Activated CD8-positive, alpha-beta memory T cell treated with anti-CD3 and anti-CD28 coated beads, Interleukin-2, amount 50 U/mL, for 24 hours (primary cell): Measurements from ENCODE around the gene ZNF594.
"Not testable (repeated sequence)": the region's sequence is repeated elsewhere in the genome, so short reads cannot be mapped to it uniquely, and the experiment has no call there.

ENCODE experiments used
- DNase-seq: peaks from one replicate; pipeline ENCODE4 v3.0.0-alpha.2; 2020; ENCODE audit errors: extremely low read depth

ZNF594 gene

GRCh38 chr17:5201011-5201410 is 9.3 kb upstream of the ZNF594 start:
- DNase-seq, result no peak

GRCh38 chr17:5200360-5200759 is 8.7 kb upstream of the ZNF594 start:
- DNase-seq, result no peak

- DNase-seq, result no peak
These were observed 6.8 kb upstream of the ZNF594 start for GRCh38 chr17:5198472-5198871.

GRCh38 chr17:5194346-5194745 is 2.7 kb upstream of the ZNF594 start:
- DNase-seq, result no peak

- peak; percentile 4 for DNase-seq
These were observed 7.4 kb downstream of the ZNF594 start for GRCh38 chr17:5184288-5184687.

GRCh38 chr17:5183410-5183793 is 8.3 kb downstream of the ZNF594 start:
- DNase-seq, result no peak

- no peak for DNase-seq
These were observed 8.9 kb downstream of the ZNF594 start for GRCh38 chr17:5182597-5183409.

- no peak for DNase-seq
These were observed 10.0 kb downstream of the ZNF594 start for GRCh38 chr17:5181509-5182305.

GRCh38 chr17:5179003-5179402 is 12.7 kb downstream of the ZNF594 start:
- no peak for DNase-seq

- DNase-seq, result not testable (repeated sequence)
These were observed 16.6 kb downstream of the ZNF594 start for GRCh38 chr17:5175027-5175426.

- not testable (repeated sequence) for DNase-seq
These were observed 25.7 kb downstream of the ZNF594 start for GRCh38 chr17:5165791-5166564.

- no peak for DNase-seq
These were observed 27.2 kb downstream of the ZNF594 start for GRCh38 chr17:5164436-5164835.

- not testable (repeated sequence) for DNase-seq
These were observed 29.9 kb downstream of the ZNF594 start for GRCh38 chr17:5161793-5162192.

GRCh38 chr17:5160702-5161101 is 31.0 kb downstream of the ZNF594 start:
- not testable (repeated sequence) for DNase-seq

- DNase-seq, result not testable (repeated sequence)
These were observed 45.5 kb downstream of the ZNF594 start for GRCh38 chr17:5146122-5146521.

- DNase-seq, result not testable (repeated sequence)
These were observed 48.8 kb downstream of the ZNF594 start for GRCh38 chr17:5142877-5143276.

GRCh38 chr17:5139458-5139732 is 52.3 kb downstream of the ZNF594 start:
- DNase-seq, result no peak

- DNase-seq, result no peak
These were observed 52.8 kb downstream of the ZNF594 start for GRCh38 chr17:5138616-5139457.

- not testable (repeated sequence) for DNase-seq
These were observed 53.5 kb downstream of the ZNF594 start for GRCh38 chr17:5138198-5138544.

GRCh38 chr17:5137511-5138197 is 54.0 kb downstream of the ZNF594 start:
- DNase-seq, result not testable (repeated sequence)
